Muscle of leg (tissue), 11 donors: ENCODE results near the gene AMY1C. TPM values are rescaled to one million over a fixed set of nuclear protein-coding genes. Genes with fewer than 3 reads are reported as not detected.
"Not testable (repeated sequence)": the region's sequence is repeated elsewhere in the genome, so short reads cannot be mapped to it uniquely, and the experiment has no call there.

Experiments
- DNase-seq: peaks from one replicate; pipeline ENCODE4 v3.0.0; 2013
- H3K27ac ChIP-seq: one replicate; pipeline ENCODE4 v1.5.1; 2013; ENCODE audit warnings: mild to moderate bottlenecking, low read length, control low read depth
- H3K27me3 ChIP-seq: one replicate; pipeline ENCODE4 v1.6.1; 2013; ENCODE audit warnings: low read length; ENCODE audit not compliant: control insufficient read depth, insufficient read depth
- H3K36me3 ChIP-seq: one replicate; pipeline ENCODE4 v1.6.1; 2013; ENCODE audit warnings: low read length; ENCODE audit not compliant: control insufficient read depth, insufficient read depth
- H3K4me1 ChIP-seq: one replicate; pipeline ENCODE4 v1.6.1; 2013; ENCODE audit warnings: low read length; ENCODE audit not compliant: control insufficient read depth, insufficient read depth
- H3K4me3 ChIP-seq: one replicate; pipeline ENCODE4 v1.5.1; 2013; ENCODE audit warnings: low read length, control low read depth
- H3K9me3 ChIP-seq: replicated peaks from 2 replicates; pipeline ENCODE4 v1.6.1; 2013; ENCODE audit warnings: low read depth, low read length; ENCODE audit not compliant: control insufficient read depth
- WGBS: methylation state at CpG from one replicate; pipeline ENCODE4 v1.1.5; 2013; ENCODE audit warnings: missing lambda C conversion rate; ENCODE audit not compliant: insufficient coverage; 5-methylcytosine and 5-hydroxymethylcytosine counted together
- polyA plus RNA-seq, 8 donors: library from polyadenylated mRNA; unstranded; fragments of 120-200 nt; gene quantifications; one replicate each; pipeline versions ENCODE4 v1.2.1 to v1.2.3, GENCODE V29; 2013; ENCODE audit warnings: inconsistent platforms in 1 of 8, low replicate concordance in 1 of 8; ENCODE audit not compliant: insufficient read length in 8 of 8, insufficient read depth in 1 of 8
- total RNA-seq: library from RNA; stranded (reverse); fragments of 120-200 nt; gene quantifications from one replicate; pipeline ENCODE4 v1.2.4, GENCODE V29; 2013

AMY1C gene
- total and polyA plus RNA-seq, 9 donors = not detected

DNA sequence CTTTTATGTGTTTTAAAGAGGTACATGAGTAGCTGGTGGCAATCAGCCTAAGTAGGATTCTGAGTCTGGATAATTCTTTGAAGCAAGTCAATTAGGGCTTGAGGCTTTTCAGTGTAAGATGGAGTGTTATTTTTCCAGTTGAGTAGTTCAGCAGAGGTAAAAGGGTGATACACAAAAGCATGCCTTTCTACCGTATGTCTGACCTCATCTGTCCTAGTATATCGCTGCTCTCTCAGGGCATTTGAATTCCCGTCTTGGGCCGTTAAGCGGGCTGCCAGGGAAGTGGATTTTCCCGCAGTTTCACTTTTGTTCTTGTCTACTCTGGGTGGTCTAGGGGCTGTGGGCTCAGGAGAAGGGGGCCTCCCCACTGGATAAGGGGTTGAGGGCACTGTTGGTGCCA is 1.4 kb upstream of the AMY1C start:
- not testable (repeated sequence) for H3K27ac ChIP-seq, H3K9me3 ChIP-seq, H3K27me3 ChIP-seq, DNase-seq, H3K4me3 ChIP-seq, H3K4me1 ChIP-seq, H3K36me3 ChIP-seq
- no CpG with 5 or more reads among the region's 6 CpGs for WGBS

DNA sequence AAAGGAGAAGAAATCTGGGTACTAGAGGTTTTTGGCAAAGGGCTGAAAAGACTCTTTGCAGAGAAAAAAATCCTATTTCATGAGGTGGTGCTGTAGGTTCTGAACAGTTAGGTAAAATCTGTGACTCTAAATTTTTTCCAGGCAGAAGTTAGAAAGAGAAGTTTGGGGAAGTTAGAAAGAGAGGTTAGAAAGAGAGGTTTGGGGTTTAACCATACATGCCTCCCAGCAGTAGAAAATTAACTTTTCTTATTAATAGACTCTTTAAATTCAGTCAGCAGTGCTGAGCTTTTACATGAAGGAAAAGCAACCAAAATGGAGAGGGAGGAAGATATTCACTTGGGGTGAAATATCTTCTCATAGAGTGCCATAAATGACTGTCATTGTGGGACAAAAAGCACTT is 12.2 kb downstream of the AMY1C start:
- DNase-seq = no peak
- H3K4me3 ChIP-seq = no peak overlapping the region
- H3K36me3 ChIP-seq = no peaks in the 10 kb centered on the region
- no peaks in the 10 kb centered on the region for H3K27me3 ChIP-seq
- H3K27ac ChIP-seq = no peak overlapping the region
- peaks cover 8% of the 10 kb centered on the region for H3K9me3 ChIP-seq
- H3K4me1 ChIP-seq = no peaks in the 10 kb centered on the region

DNA sequence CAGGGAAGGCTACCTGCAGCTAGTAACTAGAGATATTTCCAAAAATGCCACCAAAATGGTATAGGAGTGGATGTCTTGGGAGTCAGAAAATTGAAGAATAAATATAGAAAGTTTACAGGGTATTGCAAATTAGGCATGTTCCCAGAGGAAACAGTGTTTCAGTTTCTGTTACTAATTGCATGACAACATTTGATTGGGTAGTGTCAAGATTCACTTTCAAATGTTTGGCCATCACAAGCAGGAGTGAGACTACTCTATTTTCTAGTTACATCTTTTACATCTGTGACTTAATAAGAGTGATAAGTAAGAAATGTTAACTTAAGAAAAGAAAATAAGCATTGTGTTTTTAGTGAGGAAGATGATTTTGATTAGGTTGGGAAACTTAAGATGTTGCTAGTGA is 30.2 kb downstream of the AMY1C start:
- Histone ChIP-seq H3K36me3 (no peaks in the 10 kb centered on the region), H3K27me3 (no peaks in the 10 kb centered on the region), H3K4me3 (no peak overlapping the region), H3K9me3 (no peaks in the 10 kb centered on the region), H3K4me1 (no peaks in the 10 kb centered on the region), H3K27ac (no peak overlapping the region)
- no peak for DNase-seq

DNA sequence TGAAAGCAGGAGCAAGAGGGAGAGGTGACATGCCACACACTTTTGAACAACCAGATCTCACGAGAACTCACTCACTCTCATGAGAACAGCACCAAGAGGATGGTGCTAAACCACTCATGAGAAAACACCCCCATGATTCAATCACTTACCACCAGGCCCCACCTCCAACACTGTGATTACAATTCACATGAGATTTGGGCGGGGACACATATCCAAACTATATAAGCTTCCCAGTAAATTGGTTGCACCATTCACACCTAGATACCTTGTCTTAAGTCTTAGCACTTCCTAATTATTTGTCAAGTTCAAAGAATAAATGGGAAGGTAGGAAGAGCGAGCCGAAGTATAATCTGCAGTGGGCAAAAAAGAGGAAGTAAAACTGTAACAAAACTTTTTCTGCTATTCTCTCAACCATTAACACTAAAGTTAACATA is 34.3 kb downstream of the AMY1C start:
- no peaks in the 10 kb centered on the region for H3K9me3 ChIP-seq
- DNase-seq = no peak
- H3K4me3 ChIP-seq = no peak overlapping the region
- 92% methylated on average over 2 of the region's 4 CpGs for WGBS
- no peak overlapping the region for H3K27ac ChIP-seq
- no peaks in the 10 kb centered on the region for H3K36me3 ChIP-seq
- no peaks in the 10 kb centered on the region for H3K4me1 ChIP-seq
- no peaks in the 10 kb centered on the region for H3K27me3 ChIP-seq

DNA sequence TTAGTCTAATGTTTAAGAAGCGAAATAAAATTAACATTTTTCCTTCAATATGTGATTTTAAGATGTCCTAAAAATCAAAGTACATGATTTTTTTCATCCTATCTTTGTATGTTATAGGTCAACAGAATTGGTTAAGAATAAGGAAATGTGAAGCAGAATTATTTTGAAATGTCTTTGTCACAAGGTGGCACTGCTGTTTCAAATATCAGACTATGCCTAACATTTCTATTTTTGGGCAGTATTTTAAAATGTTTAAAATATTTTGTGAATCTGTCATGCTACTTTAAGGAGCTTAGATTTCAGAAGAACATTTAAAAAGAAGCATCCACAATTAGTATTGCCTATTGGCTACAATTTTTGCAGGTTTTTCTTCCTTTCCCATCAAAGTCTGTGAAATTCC is 38.7 kb downstream of the AMY1C start:
- H3K9me3 ChIP-seq = no peaks in the 10 kb centered on the region
- no peak overlapping the region for H3K4me3 ChIP-seq
- H3K27me3 ChIP-seq = no peaks in the 10 kb centered on the region
- no CpG with 5 or more reads among the region's 1 CpG for WGBS
- no peak overlapping the region for H3K27ac ChIP-seq
- peak; percentile 32 for DNase-seq
- H3K36me3 ChIP-seq = no peaks in the 10 kb centered on the region
- no peaks in the 10 kb centered on the region for H3K4me1 ChIP-seq

DNA sequence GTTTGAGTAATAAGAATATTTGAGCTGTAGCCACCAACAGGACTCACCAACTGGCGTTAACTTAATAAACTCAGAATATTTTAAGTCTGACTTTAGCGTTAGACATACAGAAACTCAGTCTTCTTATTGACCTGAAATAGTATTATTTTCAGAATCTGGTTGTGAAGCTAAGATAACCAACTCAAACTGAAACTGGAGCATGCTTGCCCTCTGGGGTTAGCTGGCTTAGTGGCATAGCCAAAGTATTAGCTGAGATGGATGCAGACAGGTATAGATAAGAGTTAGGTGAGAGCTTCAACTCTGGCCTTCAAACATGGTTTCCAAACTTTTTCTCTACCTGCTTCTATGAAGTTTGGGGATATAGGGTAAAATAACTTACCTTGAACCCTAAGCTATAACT is 40.5 kb downstream of the AMY1C start:
- DNase-seq = no peak
- H3K36me3 ChIP-seq = no peaks in the 10 kb centered on the region
- H3K4me3 ChIP-seq = no peak overlapping the region
- H3K4me1 ChIP-seq = no peaks in the 10 kb centered on the region
- H3K27ac ChIP-seq = no peak overlapping the region
- no peaks in the 10 kb centered on the region for H3K9me3 ChIP-seq
- H3K27me3 ChIP-seq = no peaks in the 10 kb centered on the region
- WGBS = no CpG with 5 or more reads among the region's 2 CpGs

Other genes starting within 250 kb of the AMY1C start
- gene RNPC3, start 224.2 kb upstream of the AMY1C start, total RNA-seq = 13.2 TPM
- gene RNPC3, start 224.2 kb upstream of the AMY1C start, polyA plus RNA-seq = 10 to 100 TPM; 11.4 to 26.4 (median 16.2) TPM
- gene AMY2B, start 178.3 kb upstream of the AMY1C start, total RNA-seq = 21.2 TPM
- 10 to 100 TPM in 3 of 8 donors, 1 to 10 TPM in 5; 3.5 to 21.2 (median 7.3) TPM for gene AMY2B, start 178.3 kb upstream of the AMY1C start, polyA plus RNA-seq
- not detected for gene AMY2A, start 132.5 kb upstream of the AMY1C start, total RNA-seq
- under 1 TPM in 1 of 8 donors, not detected in 7; 0.16 TPM for gene AMY2A, start 132.5 kb upstream of the AMY1C start, polyA plus RNA-seq
- gene AMY1A, start 94.1 kb upstream of the AMY1C start, total RNA-seq = not detected
- gene AMY1A, start 94.1 kb upstream of the AMY1C start, polyA plus RNA-seq = under 1 TPM in 1 of 8 donors, not detected in 7; 0.31 TPM
- gene AMY1B, start 53.7 kb upstream of the AMY1C start, total RNA-seq = not detected
- gene AMY1B, start 53.7 kb upstream of the AMY1C start, polyA plus RNA-seq = under 1 TPM in 3 of 8 donors, not detected in 5; 0.13 to 0.66 (median 0.19) TPM